HepG2 (cell line): Measurements from ENCODE around the gene PDE9A. TPM values are rescaled to one million over a fixed set of nuclear protein-coding genes. Genes with fewer than 3 reads are reported as not detected.

Source experiments
- ATAC-seq: fragments of 200-7000 bp; cut with Tn5 transposase; 3 replicates; pipeline ENCODE4 v1.9.1; 2020; ENCODE audit warnings: mild to moderate bottlenecking, moderate library complexity
- BruUV-seq: library from RNA; stranded (reverse); fragments of 400-500 nt; replicated peaks from 2 replicates; lab custom pipeline; 2021; lab: Mats Ljungman, UMichigan
- CTCF ChIA-PET: fragments of 300-600 bp; formaldehyde crosslinking; extraction: SDS; loops from one replicate; lab custom pipeline; 2021; ENCODE audit warnings: low total read pairs, inconsistent platforms, low intra/inter-chr PET ratio; lab: Yijun Ruan, JAX
- POLR2A ChIA-PET: fragments of 350-600 bp; sonication (Branson Sonifier 250); formaldehyde crosslinking; loops from one replicate; lab custom pipeline; 2020; ENCODE audit warnings: antibody characterized with exemption, inconsistent platforms; lab: Yijun Ruan, JAX
- DNase-seq: peaks from one replicate; pipeline ENCODE4 v3.0.0-alpha.2; 2015; ENCODE audit warnings: low spot score
- FAIRE-seq: peaks from 3 replicates; lab custom pipeline; 2011; peaks lifted over from hg19 to GRCh38; lab: Jason Lieb, UNC
- H2AFZ ChIP-seq: one replicate; pipeline ENCODE4 v1.6.1; 2011; ENCODE audit warnings: low read length, inconsistent platforms
- H3K27ac ChIP-seq: fragments of 300-600 bp; 3 replicates; pipeline ENCODE4 v1.8.0; 2011; ENCODE audit warnings: mixed run types, mild to moderate bottlenecking, mixed read lengths, low read length, inconsistent platforms; ENCODE audit not compliant: insufficient read depth; ENCODE audit errors: extremely low read length
- H3K27me3 ChIP-seq, 2 experiments: fragments of 200-600 bp in 1 of 2; 2 replicates in 1 of 2; 3 replicates in 1 of 2; pipeline versions ENCODE4 v1.6.0 to v1.8.0; 2011; ENCODE audit warnings: low read length in 2 of 2, mild to moderate bottlenecking in 2 of 2, moderate library complexity in 2 of 2, inconsistent platforms in 1 of 2; ENCODE audit not compliant: insufficient read depth in 2 of 2, control insufficient read depth in 1 of 2
- H3K36me3 ChIP-seq, 2 experiments: fragments of 200-600 bp in 1 of 2; replicated peaks in 1 of 2; 2 replicates in 1 of 2; 3 replicates in 1 of 2; pipeline versions ENCODE4 v1.5.1 to v1.8.0; 2011; ENCODE audit warnings: low read length in 2 of 2, inconsistent platforms in 1 of 2; ENCODE audit not compliant: insufficient read depth in 2 of 2, control insufficient read depth in 1 of 2
- H3K4me1 ChIP-seq: 2 replicates; pipeline ENCODE4 v1.5.1; 2012; ENCODE audit warnings: low read length, inconsistent platforms; ENCODE audit not compliant: insufficient read depth
- H3K4me2 ChIP-seq: 2 replicates; pipeline ENCODE4 v1.6.0; 2011; ENCODE audit warnings: low read depth, low read length, inconsistent platforms
- H3K4me3 ChIP-seq, 3 experiments: fragments of 200-600 bp in 1 of 3; sonication (generic), shearing (Covaris generic) in 1 of 3; replicated peaks in 1 of 3; 2 replicates each; pipeline ENCODE4 v1.5.1; 2011 to 2016; ENCODE audit warnings: low read length in 3 of 3, inconsistent platforms in 2 of 3, low read depth in 2 of 3, mild to moderate bottlenecking in 2 of 3, control low read depth in 1 of 3, mixed read lengths in 1 of 3; ENCODE audit not compliant: insufficient read depth in 1 of 3
- H3K79me2 ChIP-seq: one replicate; pipeline ENCODE4 v1.6.1; 2011; ENCODE audit warnings: low read length, inconsistent platforms; ENCODE audit not compliant: insufficient read depth
- H3K9ac ChIP-seq: 2 replicates; pipeline ENCODE4 v1.6.0; 2011; ENCODE audit warnings: mild to moderate bottlenecking, low read depth, low read length, inconsistent platforms; ENCODE audit not compliant: insufficient read depth
- H3K9me3 ChIP-seq: 2 replicates; pipeline ENCODE4 v1.5.1; 2012; ENCODE audit warnings: mild to moderate bottlenecking, low read length
- H4K20me1 ChIP-seq: 2 replicates; pipeline ENCODE4 v1.6.0; 2011; ENCODE audit warnings: inconsistent platforms, mild to moderate bottlenecking, low read length, moderate library complexity; ENCODE audit not compliant: insufficient read depth
- KMT2B ChIP-seq: IDR thresholded peaks from 2 replicates; pipeline ENCODE4 v1.6.1; 2016; ENCODE audit warnings: missing genetic modification reagents, missing compliant biosample characterization
- SNAI1 ChIP-seq: sonication (generic); formaldehyde crosslinking; IDR thresholded peaks from 2 replicates; pipeline ENCODE4 v1.5.0; 2020; ENCODE audit warnings: mild to moderate bottlenecking, missing genetic modification reagents, borderline replicate concordance
- ZNF12 ChIP-seq: sonication (generic); formaldehyde crosslinking; IDR thresholded peaks from 2 replicates; pipeline ENCODE4 v1.5.0; 2020; ENCODE audit warnings: missing genetic modification reagents
- ZNF546 ChIP-seq: sonication (generic); formaldehyde crosslinking; conservative IDR thresholded peaks from 2 replicates; pipeline ENCODE4 v1.8.1; 2023; ENCODE audit warnings: mild to moderate bottlenecking, missing genetic modification reagents
- ZNF737 ChIP-seq: sonication (generic); formaldehyde crosslinking; IDR thresholded peaks from 2 replicates; pipeline ENCODE4 v1.5.0; 2020; ENCODE audit warnings: missing genetic modification reagents, mild to moderate bottlenecking, borderline replicate concordance
- ZNF768 ChIP-seq: sonication (generic); formaldehyde crosslinking; IDR thresholded peaks from 2 replicates; pipeline ENCODE4 v1.4.0; 2020; ENCODE audit warnings: missing genetic modification reagents
- WGBS: methylation state at CpG from one replicate; pipeline ENCODE4 v1.1.6; 2017; ENCODE audit warnings: low lambda C conversion rate; 5-methylcytosine and 5-hydroxymethylcytosine counted together
- in situ Hi-C: cut with HindIII; loops from 2 replicates; pipeline ENCODE4 v1.10.0; 2017; ENCODE audit warnings: low pct_unique_long_range_greater_than_20kb; ENCODE audit not compliant: extremely low pct_ligation_motif_present
- intact Hi-C: fragments of 100-400 bp; cut with micrococcal nuclease; formaldehyde crosslinking; loops from one replicate; pipeline ENCODE4 v1.10.0; 2022; ENCODE audit not compliant: unreplicated experiment
- polyA plus RNA-seq, 8 experiments: library from polyadenylated mRNA; depleted of rRNA in 3 of 8; stranded (reverse) in 7 of 8; unstranded in 1 of 8; fragments of >200 nt; fragmentation: Illumina TruSeq in 4 of 8; extraction: Trizol in 4 of 8; gene quantifications; 2 replicates each; pipeline versions ENCODE4 v1.2.1 to v1.2.3, GENCODE V29; 2011 to 2016; ENCODE audit warnings: low read depth in 4 of 8, missing spikeins in 1 of 8, mixed read lengths in 1 of 8; ENCODE audit not compliant: insufficient read depth in 1 of 8
- total RNA-seq, 5 experiments: library from RNA; depleted of rRNA; stranded (reverse); fragments of >200 nt; fragmentation: Illumina TruSeq; extraction: Trizol; gene quantifications; 2 replicates each; pipeline ENCODE4 v1.2.3, GENCODE V29; 2016; ENCODE audit warnings: low read depth in 1 of 5
- TF ChIP-seq, protein P1 (sequence below): IDR thresholded peaks from 2 replicates; pipeline ENCODE4 v1.6.1; 2016; ENCODE audit warnings: missing compliant biosample characterization, missing genetic modification reagents, borderline replicate concordance

PDE9A gene
- total and polyA plus RNA-seq, 2 of the 13 experiments (the other 11 are each of a cell fraction or from before 2014, with no cell fraction given) = 4.6 to 19.7 TPM

DNA sequence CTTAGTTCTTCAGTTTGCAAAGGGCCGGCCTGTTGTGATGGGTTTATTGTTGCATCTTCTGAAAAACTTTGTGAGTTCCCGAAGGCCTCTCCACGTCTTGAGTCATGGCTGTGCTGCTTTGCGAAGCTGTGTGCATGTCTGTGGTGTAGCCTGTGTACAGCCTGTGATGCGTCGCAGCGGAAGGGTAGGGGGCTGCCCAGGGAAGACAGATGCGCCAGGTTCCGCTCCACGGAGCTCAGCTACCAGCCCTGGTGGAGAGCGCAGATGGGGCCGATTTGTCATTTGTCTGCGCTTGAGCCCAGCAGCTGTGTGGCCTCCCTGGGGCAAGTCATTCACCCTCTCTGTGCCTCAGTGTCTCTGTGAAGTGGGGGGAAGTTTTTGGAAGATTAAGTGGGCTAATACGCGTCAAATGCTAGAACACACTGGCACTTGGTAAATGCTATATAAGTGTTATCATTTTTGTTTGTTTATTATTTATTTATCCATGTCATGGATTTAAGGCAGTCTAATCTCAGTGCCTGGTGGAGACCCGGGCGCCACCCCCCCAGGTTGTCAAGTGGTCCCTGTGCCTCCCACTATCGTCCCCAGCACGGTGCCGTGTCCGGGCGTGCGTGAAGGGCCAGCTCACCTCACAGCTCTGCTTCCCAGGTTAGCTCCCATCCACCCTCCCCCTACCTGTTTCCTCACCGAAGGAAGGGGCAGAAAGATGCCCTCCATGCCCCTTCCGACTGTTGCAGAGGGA lies 8.4 kb downstream of the PDE9A start:
- peaks cover 8% of the 10 kb centered on the region for H3K4me1 ChIP-seq
- ChIA-PET POLR2A (no interaction called here), CTCF (no interaction called here)
- FAIRE-seq (no peak), ATAC-seq (no peak), DNase-seq (no peak)
- TF ChIP-seq ZNF546 (no peak), SNAI1 (CRISPR knock-in tag) (no peak), ZNF737 (CRISPR knock-in tag) (no peak), KMT2B (CRISPR knock-in tag) (no peak), ZNF768 (CRISPR knock-in tag) (0 out of 2 replicates have a peak, but pooled peaks have one; percentile 20), ZNF12 (CRISPR knock-in tag) (no peak)
- TF ChIP-seq, protein P1, sequence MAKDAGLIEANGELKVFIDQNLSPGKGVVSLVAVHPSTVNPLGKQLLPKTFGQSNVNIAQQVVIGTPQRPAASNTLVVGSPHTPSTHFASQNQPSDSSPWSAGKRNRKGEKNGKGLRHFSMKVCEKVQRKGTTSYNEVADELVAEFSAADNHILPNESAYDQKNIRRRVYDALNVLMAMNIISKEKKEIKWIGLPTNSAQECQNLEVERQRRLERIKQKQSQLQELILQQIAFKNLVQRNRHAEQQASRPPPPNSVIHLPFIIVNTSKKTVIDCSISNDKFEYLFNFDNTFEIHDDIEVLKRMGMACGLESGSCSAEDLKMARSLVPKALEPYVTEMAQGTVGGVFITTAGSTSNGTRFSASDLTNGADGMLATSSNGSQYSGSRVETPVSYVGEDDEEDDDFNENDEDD = no peak
- intact Hi-C loops (no loop called here), in situ Hi-C loops (loop anchor here (25.0 kb wide), 1 partner anchor 100 kb away; no protein-coding TSS in a partner anchor)
- BruUV-seq = no TSS peak
- peaks cover 12% of the 10 kb centered on the region; the same call in 1 of the 2 replicates for H4K20me1 ChIP-seq
- no peak overlapping the region for H3K9ac ChIP-seq
- no peak overlapping the region for H3K27ac ChIP-seq
- peaks cover 7 to 8% of the 10 kb centered on the region in 2 experiments; a peak in 3 of 5 replicates for H3K36me3 ChIP-seq
- 93% methylated on average over 25 of the region's 25 CpGs for WGBS
- H3K9me3 ChIP-seq = no peaks in the 10 kb centered on the region
- H3K27me3 ChIP-seq = no peaks in the 10 kb centered on the region; a peak in 1 of 5 replicates
- no peak overlapping the region for H2AFZ ChIP-seq
- H3K4me3 ChIP-seq = no peak overlapping the region
- H3K4me2 ChIP-seq = no peak overlapping the region
- peaks cover 4% of the 10 kb centered on the region for H3K79me2 ChIP-seq
